HFFc6 (cell line): ENCODE data around the gene ZNF219. TPM values are rescaled to one million over a fixed set of nuclear protein-coding genes. Genes with fewer than 3 reads are reported as not detected.

Experiments used
- DNase-seq: peaks from one replicate; pipeline ENCODE4 v3.0.0-alpha.2; 2018
- H3K27ac Mint-ChIP-seq: 2 replicates; pipeline ENCODE4 v1.8.0; 2020; ENCODE audit warnings: mild to moderate bottlenecking, mixed read lengths
- H3K27me3 Mint-ChIP-seq: 2 replicates; pipeline ENCODE4 v1.8.0; 2021; ENCODE audit warnings: mild to moderate bottlenecking, moderate library complexity, mixed read lengths; ENCODE audit not compliant: insufficient read depth
- H3K36me3 Mint-ChIP-seq: 2 replicates; pipeline ENCODE4 v1.8.0; 2021; ENCODE audit warnings: low read depth, mixed read lengths
- H3K4me1 Mint-ChIP-seq: 2 replicates; pipeline ENCODE4 v1.8.0; 2020; ENCODE audit warnings: low read depth, mixed read lengths
- H3K4me3 Mint-ChIP-seq: 2 replicates; pipeline ENCODE4 v1.8.0; 2020; ENCODE audit warnings: mild to moderate bottlenecking, moderate library complexity, mixed read lengths
- H3K9me3 Mint-ChIP-seq: 2 replicates; pipeline ENCODE4 v1.8.0; 2020; ENCODE audit warnings: mild to moderate bottlenecking, mixed read lengths
- total RNA-seq, 6 experiments: library from RNA; stranded (reverse); fragmentation: NEBNext Ultra II Directional; extraction: Animal tissue kit (Norgen Biotek cat#: 25700); gene quantifications; 2 replicates in 1 of 6; 3 replicates in 5 of 6; pipeline ENCODE4 v1.2.3, GENCODE V29; 2021
- TF ChIP-seq, protein P1 (sequence below): fragments of 200-600 bp; sonication (generic); IDR thresholded peaks from 2 replicates; pipeline ENCODE4 v1.5.0; 2021; ENCODE audit warnings: antibody characterized with exemption, mild to moderate bottlenecking

Gene ZNF219
- total RNA-seq, 6 experiments from 2014 or later, result 5.3 to 11.2 (median 6.6) TPM

DNA sequence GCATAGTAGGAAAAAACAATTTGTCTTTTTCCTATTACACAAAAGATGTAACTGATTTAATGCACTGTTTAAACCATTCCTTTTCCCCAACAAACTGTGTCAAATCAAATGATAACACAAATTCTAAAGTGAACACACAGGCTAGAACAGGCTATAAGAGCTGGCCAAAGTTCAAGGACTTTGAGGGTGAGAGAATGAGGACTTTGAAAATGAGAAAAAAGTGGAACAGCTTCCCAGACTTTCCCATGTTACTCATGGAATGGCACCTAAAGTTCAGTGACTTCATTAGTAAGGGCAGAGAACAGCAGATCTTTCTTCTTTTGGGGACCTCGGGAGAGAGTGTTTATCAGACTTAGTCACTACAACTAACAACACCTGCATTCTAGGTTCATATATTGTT is 25.0 kb upstream of the ZNF219 start:
- Mint-ChIP-seq H3K9me3 (peaks cover 5% of the 10 kb centered on the region; the same call in 1 of the 2 replicates), H3K4me1 (no peaks in the 10 kb centered on the region), H3K27ac (no peak overlapping the region), H3K36me3 (no peaks in the 10 kb centered on the region), H3K4me3 (no peak overlapping the region), H3K27me3 (peaks cover 14% of the 10 kb centered on the region)
- DNase-seq, result no peak
- TF ChIP-seq, protein P1, sequence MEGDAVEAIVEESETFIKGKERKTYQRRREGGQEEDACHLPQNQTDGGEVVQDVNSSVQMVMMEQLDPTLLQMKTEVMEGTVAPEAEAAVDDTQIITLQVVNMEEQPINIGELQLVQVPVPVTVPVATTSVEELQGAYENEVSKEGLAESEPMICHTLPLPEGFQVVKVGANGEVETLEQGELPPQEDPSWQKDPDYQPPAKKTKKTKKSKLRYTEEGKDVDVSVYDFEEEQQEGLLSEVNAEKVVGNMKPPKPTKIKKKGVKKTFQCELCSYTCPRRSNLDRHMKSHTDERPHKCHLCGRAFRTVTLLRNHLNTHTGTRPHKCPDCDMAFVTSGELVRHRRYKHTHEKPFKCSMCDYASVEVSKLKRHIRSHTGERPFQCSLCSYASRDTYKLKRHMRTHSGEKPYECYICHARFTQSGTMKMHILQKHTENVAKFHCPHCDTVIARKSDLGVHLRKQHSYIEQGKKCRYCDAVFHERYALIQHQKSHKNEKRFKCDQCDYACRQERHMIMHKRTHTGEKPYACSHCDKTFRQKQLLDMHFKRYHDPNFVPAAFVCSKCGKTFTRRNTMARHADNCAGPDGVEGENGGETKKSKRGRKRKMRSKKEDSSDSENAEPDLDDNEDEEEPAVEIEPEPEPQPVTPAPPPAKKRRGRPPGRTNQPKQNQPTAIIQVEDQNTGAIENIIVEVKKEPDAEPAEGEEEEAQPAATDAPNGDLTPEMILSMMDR, result no peak

DNA sequence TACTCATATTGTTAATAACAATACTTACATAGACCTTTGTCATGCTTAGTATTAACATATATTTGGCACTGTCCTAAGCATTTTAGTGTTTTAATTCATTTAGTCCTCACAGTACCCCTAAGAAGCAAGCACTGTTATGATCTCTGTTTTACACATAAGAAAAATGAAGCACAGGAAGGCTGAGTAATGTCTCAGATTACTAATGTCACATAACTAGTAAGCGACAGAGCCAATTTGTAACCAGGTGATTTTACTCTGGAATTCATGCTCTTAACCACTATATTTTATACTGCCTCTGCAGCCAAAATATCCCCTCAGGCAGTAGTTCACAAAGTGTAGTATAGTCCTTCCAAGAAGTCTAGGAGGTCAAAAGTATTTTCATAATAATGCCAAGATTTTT is 22.7 kb upstream of the ZNF219 start:
- Mint-ChIP-seq H3K27me3 (peaks cover 2% of the 10 kb centered on the region), H3K27ac (no peak overlapping the region)

DNA sequence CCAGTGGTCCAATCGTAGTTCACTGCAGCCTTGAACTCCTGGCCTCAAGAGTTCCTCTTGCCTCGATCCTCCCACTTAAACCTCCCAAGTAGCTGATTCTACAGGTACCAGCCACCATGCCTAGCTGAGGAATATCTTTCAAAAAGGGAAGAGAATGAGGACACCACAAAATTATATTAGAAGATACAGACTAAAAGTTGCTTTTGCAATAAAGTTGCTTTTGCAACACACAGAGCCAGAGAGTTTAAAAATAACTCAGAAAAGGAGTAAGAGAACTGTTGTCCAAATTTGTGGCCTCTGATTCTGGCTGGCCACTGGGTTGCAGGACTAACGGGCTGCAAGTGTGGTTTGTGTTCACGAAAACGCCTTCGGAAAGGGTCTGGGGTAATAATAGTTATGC is 22.2 kb upstream of the ZNF219 start:
- TF ChIP-seq, protein P1, result no peak
- no peaks in the 10 kb centered on the region for H3K36me3 Mint-ChIP-seq
- H3K27me3 Mint-ChIP-seq, result peaks cover 2% of the 10 kb centered on the region
- no peaks in the 10 kb centered on the region for H3K4me1 Mint-ChIP-seq
- H3K9me3 Mint-ChIP-seq, result peaks cover 5% of the 10 kb centered on the region; the same call in 1 of the 2 replicates
- no peak overlapping the region for H3K27ac Mint-ChIP-seq
- DNase-seq, result no peak
- no peak overlapping the region for H3K4me3 Mint-ChIP-seq

More for the DNA sequence above, 22.7 kb upstream of the ZNF219 start:
- Mint-ChIP-seq H3K4me3 (no peak overlapping the region), H3K36me3 (no peaks in the 10 kb centered on the region), H3K4me1 (no peaks in the 10 kb centered on the region), H3K9me3 (peaks cover 5% of the 10 kb centered on the region; the same call in 1 of the 2 replicates)
- DNase-seq, result no peak
- TF ChIP-seq, protein P1, result no peak

DNA sequence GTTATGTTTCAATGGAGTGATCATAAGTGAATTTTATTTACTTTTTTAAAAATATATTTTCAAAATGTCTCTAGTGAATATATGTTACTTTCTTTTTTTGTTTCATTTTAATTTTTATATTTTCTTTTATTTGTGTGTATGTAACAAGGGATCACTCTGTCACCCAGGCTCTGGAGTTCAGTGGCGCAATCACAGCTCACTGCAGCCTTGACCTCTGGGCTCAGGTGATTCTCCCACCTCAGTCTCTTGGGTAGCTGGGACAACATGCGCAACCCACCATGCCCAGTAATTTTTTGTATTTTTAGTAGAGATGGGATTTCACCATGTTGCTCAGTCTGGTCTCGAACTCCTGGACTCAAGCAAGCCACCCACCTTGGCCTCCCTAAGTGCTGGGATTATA is 20.5 kb upstream of the ZNF219 start:
- Mint-ChIP-seq H3K27me3 (no peaks in the 10 kb centered on the region; the same call in 1 of the 2 replicates), H3K4me1 (no peaks in the 10 kb centered on the region), H3K36me3 (no peaks in the 10 kb centered on the region), H3K27ac (no peak overlapping the region), H3K4me3 (no peak overlapping the region), H3K9me3 (no peaks in the 10 kb centered on the region)
- no peak for DNase-seq
- TF ChIP-seq, protein P1, result no peak

DNA sequence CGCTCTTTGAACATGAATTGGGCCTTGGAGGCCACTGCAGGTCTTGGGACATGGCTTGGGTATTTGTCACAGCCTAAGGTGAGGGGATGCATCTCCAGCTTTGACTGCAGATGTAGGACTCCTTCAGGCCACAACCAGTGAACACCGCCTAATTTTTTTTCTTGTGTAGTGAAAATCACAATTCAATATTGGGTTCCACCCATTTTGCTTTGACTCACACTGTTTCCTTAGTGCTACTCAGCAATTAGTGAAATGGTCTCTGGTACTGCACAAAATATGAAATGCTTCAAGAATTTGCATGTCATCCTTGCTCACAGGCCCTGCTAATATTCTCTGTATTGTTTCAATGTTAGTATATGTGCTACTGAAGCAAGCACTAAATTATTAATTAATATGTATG is 14.9 kb upstream of the ZNF219 start:
- Mint-ChIP-seq H3K9me3 (no peaks in the 10 kb centered on the region), H3K4me3 (no peak overlapping the region), H3K27me3 (peaks cover 10% of the 10 kb centered on the region), H3K4me1 (no peaks in the 10 kb centered on the region), H3K27ac (no peak overlapping the region), H3K36me3 (no peaks in the 10 kb centered on the region)
- DNase-seq, result no peak
- TF ChIP-seq, protein P1, result no peak

DNA sequence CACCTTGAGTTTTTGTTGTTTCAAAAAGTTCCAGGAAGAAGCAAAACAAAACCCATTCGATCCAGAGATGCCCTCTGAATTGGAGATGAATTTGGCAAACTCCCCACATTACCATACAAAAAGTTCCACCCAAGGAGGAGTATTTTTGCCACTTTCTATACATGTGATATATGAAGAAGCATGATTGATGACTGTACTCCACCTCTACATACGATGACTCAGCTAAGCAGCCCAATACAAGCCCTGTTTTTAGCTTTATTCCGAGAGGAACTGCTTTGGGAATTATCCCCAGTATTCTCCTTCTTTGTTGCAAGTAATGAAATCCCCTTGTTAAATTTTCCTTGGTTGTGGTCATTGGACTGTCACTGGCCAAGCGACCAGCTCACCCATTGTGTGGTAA is 13.8 kb upstream of the ZNF219 start:
- no peaks in the 10 kb centered on the region for H3K36me3 Mint-ChIP-seq
- no peaks in the 10 kb centered on the region for H3K9me3 Mint-ChIP-seq
- DNase-seq, result no peak
- H3K4me3 Mint-ChIP-seq, result no peak overlapping the region
- TF ChIP-seq, protein P1, result no peak
- peaks cover 10% of the 10 kb centered on the region for H3K4me1 Mint-ChIP-seq
- H3K27ac Mint-ChIP-seq, result no peak overlapping the region
- peaks cover 10% of the 10 kb centered on the region for H3K27me3 Mint-ChIP-seq
